B cell (primary cell): Measurements from ENCODE around the gene RAP1GAP. TPM values are rescaled to one million over a fixed set of nuclear protein-coding genes. Genes with fewer than 3 reads are reported as not detected.

Source experiments
- ATAC-seq: fragments of 200-7000 bp; cut with Tn5 transposase; one replicate; pipeline ENCODE4 v1.10.0; 2021; ENCODE audit warnings: low read depth, mild to moderate bottlenecking, moderate number of reproducible peaks, moderate library complexity
- CTCF ChIA-PET: fragments of 350-600 bp; sonication (Branson Sonifier 250); formaldehyde crosslinking; loops from one replicate; lab custom pipeline; 2021; ENCODE audit warnings: antibody characterized with exemption, inconsistent platforms; lab: Charles Lee
- POLR2A ChIA-PET: fragments of 350-600 bp; sonication (Branson Sonifier 250); formaldehyde crosslinking; loops from one replicate; lab custom pipeline; 2021; ENCODE audit warnings: antibody characterized with exemption; lab: Charles Lee
- DNase-seq: peaks from one replicate; pipeline ENCODE4 v3.0.0; 2013
- H2AFZ ChIP-seq: 2 replicates; pipeline ENCODE4 v1.6.1; 2012; ENCODE audit warnings: mild to moderate bottlenecking, low read depth, low read length; ENCODE audit not compliant: insufficient read depth, poor library complexity, severe bottlenecking
- H3K27ac ChIP-seq, 2 donors: 1 replicate in 1 of 2; 2 replicates in 1 of 2; pipeline ENCODE4 v1.5.1; 2012 to 2013; ENCODE audit warnings: low read length in 2 of 2, mild to moderate bottlenecking in 2 of 2, moderate library complexity in 1 of 2
- H3K27me3 ChIP-seq, 4 experiments: fragments of 200-600 bp in 1 of 4; sonication (generic) in 1 of 4; replicated peaks in 1 of 4; 1 replicate in 2 of 4; 2 replicates in 2 of 4; pipeline versions ENCODE4 v1.6.1 to v1.7.0; 2013 to 2016; ENCODE audit warnings: low read length in 3 of 4, mild to moderate bottlenecking in 2 of 4, mixed read lengths in 1 of 4, moderate library complexity in 1 of 4; ENCODE audit not compliant: insufficient read depth in 4 of 4, control insufficient read depth in 3 of 4; ENCODE audit errors: control extremely low read depth in 1 of 4
- H3K36me3 ChIP-seq, 2 experiments: replicated peaks in 1 of 2; 1 replicate in 1 of 2; 2 replicates in 1 of 2; pipeline versions ENCODE4 v1.6.1 to v1.7.1; 2013; ENCODE audit warnings: low read length in 1 of 2; ENCODE audit not compliant: insufficient read depth in 2 of 2, control insufficient read depth in 1 of 2; ENCODE audit errors: control extremely low read depth in 1 of 2, extremely low read depth in 1 of 2
- H3K4me1 ChIP-seq, 2 donors: fragments of 200-600 bp in 1 of 2; sonication (generic) in 1 of 2; 1 replicate in 1 of 2; 2 replicates in 1 of 2; pipeline versions ENCODE4 v1.5.1 to v1.6.1; 2013 to 2017; ENCODE audit warnings: low read length in 2 of 2; ENCODE audit not compliant: control insufficient read depth in 2 of 2, insufficient read depth in 2 of 2
- H3K4me2 ChIP-seq: replicated peaks from 2 replicates; pipeline ENCODE3; 2012; ENCODE audit warnings: mild to moderate bottlenecking, low read depth, low read length; ENCODE audit not compliant: poor library complexity, severe bottlenecking
- H3K4me3 ChIP-seq, 5 experiments: fragments of 200-600 bp in 1 of 5; sonication (generic) in 1 of 5; 1 replicate in 3 of 5; 2 replicates in 2 of 5; pipeline versions ENCODE4 v1.5.1 to v1.7.0; 2011 to 2016; ENCODE audit warnings: low read length in 4 of 5, mild to moderate bottlenecking in 4 of 5, low read depth in 2 of 5, control low read depth in 1 of 5, moderate library complexity in 1 of 5; ENCODE audit not compliant: insufficient read depth in 1 of 5; ENCODE audit errors: control extremely low read depth in 1 of 5, extremely low read depth in 1 of 5
- H3K79me2 ChIP-seq: fragments of 200-600 bp; sonication (generic); one replicate; pipeline ENCODE4 v1.6.0; 2016; ENCODE audit warnings: low read length; ENCODE audit not compliant: control insufficient read depth, insufficient read depth
- H3K9ac ChIP-seq: fragments of 200-600 bp; sonication (generic); 2 replicates; pipeline ENCODE4 v1.6.1; 2017; ENCODE audit warnings: mild to moderate bottlenecking, low read length, moderate library complexity
- H3K9me3 ChIP-seq, 3 donors: one replicate each; pipeline versions ENCODE4 v1.6.1 to v1.7.1; 2013; ENCODE audit warnings: low read length in 2 of 3; ENCODE audit not compliant: control insufficient read depth in 2 of 3, insufficient read depth in 1 of 3; ENCODE audit errors: control extremely low read depth in 1 of 3
- H4K20me1 ChIP-seq: 2 replicates; pipeline ENCODE4 v1.6.0; 2012; ENCODE audit warnings: mild to moderate bottlenecking, low read length; ENCODE audit not compliant: insufficient read depth, control insufficient read depth, poor library complexity, severe bottlenecking
- H3K27ac Mint-ChIP-seq: one replicate; pipeline ENCODE4 v1.8.0; 2021; ENCODE audit warnings: mixed read lengths
- H3K27me3 Mint-ChIP-seq: one replicate; pipeline ENCODE4 v1.8.0; 2021; ENCODE audit warnings: mixed read lengths
- H3K4me1 Mint-ChIP-seq: one replicate; pipeline ENCODE4 v1.8.0; 2021; ENCODE audit warnings: mixed read lengths
- H3K4me3 Mint-ChIP-seq: one replicate; pipeline ENCODE4 v1.8.0; 2021; ENCODE audit warnings: mixed read lengths
- H3K9me3 Mint-ChIP-seq: one replicate; pipeline ENCODE4 v1.8.0; 2022; ENCODE audit warnings: mixed read lengths; ENCODE audit not compliant: insufficient read depth
- EZH2 ChIP-seq: IDR thresholded peaks from 2 replicates; pipeline ENCODE4 v1.6.1; 2012; ENCODE audit warnings: borderline replicate concordance, low read depth, mild to moderate bottlenecking, moderate library complexity, low read length; ENCODE audit not compliant: insufficient read depth, poor library complexity, severe bottlenecking
- WGBS: methylation state at CpG from one replicate; pipeline ENCODE4 v1.1.5; 2013; ENCODE audit warnings: missing lambda C conversion rate; ENCODE audit not compliant: insufficient coverage; 5-methylcytosine and 5-hydroxymethylcytosine counted together
- intact Hi-C: fragments of 100-400 bp; cut with micrococcal nuclease; formaldehyde crosslinking; loops from one replicate; pipeline ENCODE4 v1.10.0; 2022
- polyA plus RNA-seq: library from polyadenylated mRNA; depleted of rRNA; stranded (reverse); fragments of >200 nt; gene quantifications from 2 replicates; pipeline ENCODE4 v1.2.3, GENCODE V29; 2012
- total RNA-seq, 2 donors: library from RNA; stranded (reverse); fragments of 120-200 nt in 1 of 2; gene quantifications; 1 replicate in 1 of 2; 2 replicates in 1 of 2; pipeline versions ENCODE4 v1.2.3 to v1.2.4, GENCODE V29; 2013 to 2022
- TF ChIP-seq, protein P1 (sequence below): fragments of 200-600 bp; IDR thresholded peaks from one replicate; pipeline ENCODE4 v1.8.0; 2022; ENCODE audit warnings: antibody characterized with exemption, mild to moderate bottlenecking

Gene RAP1GAP
- total and polyA plus RNA-seq, 2 donors (not counting 1 experiment from before 2014, with no cell fraction given) = 0.07 to 0.09 TPM

DNA sequence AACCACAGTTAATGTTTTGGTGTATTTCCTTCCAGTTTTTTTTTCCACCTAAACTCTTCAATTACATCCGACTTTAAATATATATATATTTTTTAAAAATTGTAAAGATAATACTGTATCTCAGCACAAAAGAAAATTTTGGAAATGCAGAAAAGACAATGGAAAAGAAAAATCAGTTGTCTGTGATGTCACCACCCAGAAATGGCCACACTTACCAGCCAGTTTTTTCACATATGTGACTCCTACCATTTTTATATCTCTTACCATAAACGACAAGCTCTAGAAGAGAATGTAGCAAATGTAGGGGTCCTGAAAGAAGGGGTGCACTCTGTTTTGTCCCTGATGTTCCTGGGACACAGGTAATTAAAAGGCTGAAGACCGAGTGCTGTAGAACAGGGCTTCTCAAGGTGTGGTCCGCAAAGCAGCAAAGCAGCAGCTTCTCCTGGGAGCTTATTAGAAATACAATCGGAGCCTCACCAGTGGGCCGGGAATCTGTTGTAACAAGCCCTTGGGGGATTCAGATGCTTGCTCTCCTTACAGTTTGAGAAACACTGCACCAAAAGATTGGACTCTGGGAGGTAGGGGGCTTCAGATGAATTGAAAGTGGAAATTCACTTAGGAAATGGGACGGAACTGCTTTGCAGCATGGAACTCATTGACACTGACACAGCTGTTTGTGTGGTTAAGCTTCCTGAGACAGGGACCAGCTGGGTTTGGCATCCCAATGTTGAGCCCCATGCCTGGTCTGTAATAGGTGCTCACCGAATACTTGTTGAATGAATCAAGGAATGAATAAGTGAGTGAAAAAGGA is 115.8 kb downstream of the RAP1GAP start:
- intact Hi-C loops = no loop called here
- Mint-ChIP-seq H3K27ac (no peak overlapping the region), H3K9me3 (no peaks in the 10 kb centered on the region), H3K27me3 (peaks cover 13% of the 10 kb centered on the region), H3K4me3 (no peak overlapping the region), H3K4me1 (peaks cover 6% of the 10 kb centered on the region)
- Histone ChIP-seq H3K27me3 (peaks cover 0 to 7% (median 0%) of the 10 kb centered on the region in 4 experiments), H3K4me2 (no peak overlapping the region), H3K9ac (no peak overlapping the region), H3K27ac (no peak overlapping the region), H2AFZ (no peak overlapping the region), H3K4me1 (peaks cover 5 to 7% of the 10 kb centered on the region in 2 donors), H3K36me3 (no peaks in the 10 kb centered on the region), H3K79me2 (no peaks in the 10 kb centered on the region), H4K20me1 (no peaks in the 10 kb centered on the region), H3K4me3 (no peak overlapping the region), H3K9me3 (no peaks in the 10 kb centered on the region)
- CTCF ChIA-PET = interaction anchor here (0.7 to 1.0 kb wide), 2 partner anchors 182 to 466 kb away, joined by 3 to 5 read pairs; no protein-coding TSS in a partner anchor
- WGBS = 44% methylated on average over 5 of the region's 8 CpGs
- POLR2A ChIA-PET = no interaction called here
- DNase-seq (no peak), ATAC-seq (no peak)
- no peak for TF ChIP-seq EZH2
- TF ChIP-seq, protein P1, sequence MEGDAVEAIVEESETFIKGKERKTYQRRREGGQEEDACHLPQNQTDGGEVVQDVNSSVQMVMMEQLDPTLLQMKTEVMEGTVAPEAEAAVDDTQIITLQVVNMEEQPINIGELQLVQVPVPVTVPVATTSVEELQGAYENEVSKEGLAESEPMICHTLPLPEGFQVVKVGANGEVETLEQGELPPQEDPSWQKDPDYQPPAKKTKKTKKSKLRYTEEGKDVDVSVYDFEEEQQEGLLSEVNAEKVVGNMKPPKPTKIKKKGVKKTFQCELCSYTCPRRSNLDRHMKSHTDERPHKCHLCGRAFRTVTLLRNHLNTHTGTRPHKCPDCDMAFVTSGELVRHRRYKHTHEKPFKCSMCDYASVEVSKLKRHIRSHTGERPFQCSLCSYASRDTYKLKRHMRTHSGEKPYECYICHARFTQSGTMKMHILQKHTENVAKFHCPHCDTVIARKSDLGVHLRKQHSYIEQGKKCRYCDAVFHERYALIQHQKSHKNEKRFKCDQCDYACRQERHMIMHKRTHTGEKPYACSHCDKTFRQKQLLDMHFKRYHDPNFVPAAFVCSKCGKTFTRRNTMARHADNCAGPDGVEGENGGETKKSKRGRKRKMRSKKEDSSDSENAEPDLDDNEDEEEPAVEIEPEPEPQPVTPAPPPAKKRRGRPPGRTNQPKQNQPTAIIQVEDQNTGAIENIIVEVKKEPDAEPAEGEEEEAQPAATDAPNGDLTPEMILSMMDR = no peak

DNA sequence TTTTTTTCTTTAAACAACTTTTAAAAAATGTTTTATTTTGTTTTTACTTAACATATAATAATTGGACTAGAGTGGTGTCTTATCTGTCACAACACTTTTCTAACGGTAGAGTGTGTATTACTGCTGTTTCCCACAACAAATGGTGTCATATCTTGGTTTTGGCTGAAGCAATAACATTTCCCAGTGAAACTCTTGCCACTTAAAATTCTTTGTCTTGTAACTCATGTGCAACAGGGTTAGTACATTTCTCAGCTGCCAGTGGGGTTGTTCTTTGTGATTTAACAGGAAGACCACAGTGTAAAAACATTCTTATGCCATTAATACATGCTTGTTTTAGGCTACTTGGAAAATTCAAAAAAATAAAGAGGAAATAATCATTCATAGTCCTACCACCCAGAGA is 116.4 kb downstream of the RAP1GAP start:
- H3K27me3 Mint-ChIP-seq = peaks cover 13% of the 10 kb centered on the region
- H3K4me1 Mint-ChIP-seq = peaks cover 6% of the 10 kb centered on the region
- Histone ChIP-seq H3K36me3 (no peaks in the 10 kb centered on the region), H2AFZ (no peak overlapping the region), H3K4me2 (no peak overlapping the region), H3K27me3 (peaks cover 0 to 7% (median 0%) of the 10 kb centered on the region in 4 experiments), H4K20me1 (no peaks in the 10 kb centered on the region), H3K79me2 (no peaks in the 10 kb centered on the region), H3K27ac (no peak overlapping the region), H3K4me1 (peaks cover 5 to 7% of the 10 kb centered on the region in 2 donors), H3K4me3 (no peak overlapping the region), H3K9ac (no peak overlapping the region), H3K9me3 (no peaks in the 10 kb centered on the region)
- TF ChIP-seq EZH2 = no peak
- TF ChIP-seq, protein P1 = no peak
- POLR2A ChIA-PET = no interaction called here
- H3K9me3 Mint-ChIP-seq = no peaks in the 10 kb centered on the region
- DNase-seq = no peak
- no peak overlapping the region for H3K27ac Mint-ChIP-seq
- intact Hi-C loops = no loop called here
- CTCF ChIA-PET = interaction anchor here (0.7 kb wide), 1 partner anchor 466 kb away, joined by 3 read pairs; no protein-coding TSS in a partner anchor
- WGBS = no CpG with 5 or more reads among the region's 1 CpG
- no peak for ATAC-seq
- H3K4me3 Mint-ChIP-seq = no peak overlapping the region
